Stimulated activated effector memory CD8-positive, alpha-beta T cell treated with anti-CD3 and anti-CD28 coated beads, Interleukin-12 subunit alpha, Interleukin-12 subunit beta, amount 100 ng/mL, for 72 hours (primary cell): ENCODE measurements around the gene CLIC5.

ENCODE experiments used
- ATAC-seq: fragments of 150-1000 bp; cut with Tn5 transposase; 2 replicates; pipeline ENCODE4 v1.10.0; 2021
- DNase-seq, 2 donors: peaks; one replicate each; pipeline ENCODE4 v3.0.0; 2021 to 2022; ENCODE audit warnings: low spot score in 2 of 2
- H3K27ac Mint-ChIP-seq: one replicate; pipeline ENCODE4 v1.8.0; 2022; ENCODE audit warnings: mild to moderate bottlenecking, mixed read lengths
- H3K36me3 Mint-ChIP-seq: one replicate; pipeline ENCODE4 v1.8.0; 2022; ENCODE audit warnings: mild to moderate bottlenecking, mixed read lengths
- H3K4me1 Mint-ChIP-seq: one replicate; pipeline ENCODE4 v1.8.0; 2022; ENCODE audit warnings: mixed read lengths
- H3K4me3 Mint-ChIP-seq: one replicate; pipeline ENCODE4 v1.8.0; 2022; ENCODE audit warnings: mild to moderate bottlenecking, mixed read lengths
- H3K9me3 Mint-ChIP-seq: one replicate; pipeline ENCODE4 v1.8.0; 2022; ENCODE audit warnings: mixed read lengths

Gene CLIC5

GRCh38 chr6:46022106-46022948 lies 6.7 kb upstream of the CLIC5 start:
- Mint-ChIP-seq H3K4me1 (peaks cover 13% of the 10 kb centered on the region), H3K4me3 (no peak overlapping the region), H3K27ac (peak overlapping the region; percentile 79), H3K9me3 (no peaks in the 10 kb centered on the region), H3K36me3 (no peaks in the 10 kb centered on the region)
- peak; percentile 98 for ATAC-seq
- peak in 1 of 2 donors; percentile 67 for DNase-seq

DNA sequence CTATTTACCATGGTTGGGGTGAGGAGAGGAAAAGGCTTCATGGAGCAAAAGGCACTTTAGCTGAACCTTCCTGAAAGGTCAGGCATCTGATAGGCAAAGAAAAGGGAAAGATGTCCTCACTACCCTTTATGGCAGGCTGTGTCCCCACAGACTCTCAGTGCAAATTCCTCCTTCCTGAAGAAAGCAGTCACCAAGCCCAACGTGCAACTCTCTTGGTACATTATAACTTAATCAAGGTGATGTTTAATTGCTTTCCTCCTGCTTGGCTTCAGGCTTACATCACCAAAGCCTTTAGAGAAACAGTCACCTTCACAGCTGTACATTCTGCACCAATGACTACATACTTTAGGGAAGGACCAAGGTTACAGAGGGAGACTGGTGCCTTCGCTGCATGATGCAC lies 2.1 kb upstream of the CLIC5 start:
- H3K4me3 Mint-ChIP-seq, result no peak overlapping the region
- DNase-seq, result no peak
- ATAC-seq, result no peak
- H3K4me1 Mint-ChIP-seq, result peaks cover 45% of the 10 kb centered on the region
- no peaks in the 10 kb centered on the region for H3K36me3 Mint-ChIP-seq
- H3K9me3 Mint-ChIP-seq, result no peaks in the 10 kb centered on the region
- no peak overlapping the region for H3K27ac Mint-ChIP-seq

DNA sequence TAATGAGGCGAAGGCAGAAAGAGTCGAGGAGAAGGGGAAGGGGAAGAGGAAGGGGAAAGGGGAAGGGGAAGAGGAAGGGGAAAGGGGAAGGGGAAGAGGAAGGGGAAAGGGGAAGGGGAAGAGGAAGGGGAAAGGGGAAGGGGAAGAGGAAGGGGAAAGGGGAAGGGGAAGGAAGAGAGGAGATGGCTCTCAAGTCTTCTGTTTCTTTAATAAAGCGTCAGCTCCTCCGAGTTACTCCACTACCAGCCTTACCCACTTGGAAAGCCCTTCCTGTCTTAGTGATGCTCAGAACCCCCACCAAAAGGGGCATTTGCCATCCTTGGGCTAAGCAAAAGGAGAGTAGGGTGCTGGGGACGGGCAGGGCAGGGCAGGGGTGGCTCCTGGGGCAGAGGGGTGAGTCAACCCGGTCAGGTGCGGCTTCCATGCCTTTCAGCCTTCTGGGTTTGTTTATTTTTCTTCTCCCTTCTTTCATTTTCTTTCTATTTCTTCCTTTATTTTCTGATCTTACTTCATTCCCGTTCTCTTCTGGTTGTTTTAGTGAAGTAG lies 476 bp upstream of the CLIC5 start:
- Mint-ChIP-seq H3K27ac (peak overlapping the region; percentile 7), H3K4me3 (peak overlapping the region; percentile 78), H3K9me3 (no peaks in the 10 kb centered on the region), H3K36me3 (no peaks in the 10 kb centered on the region), H3K4me1 (peaks cover 47% of the 10 kb centered on the region)
- ATAC-seq, result no peak
- DNase-seq, result no peak

DNA sequence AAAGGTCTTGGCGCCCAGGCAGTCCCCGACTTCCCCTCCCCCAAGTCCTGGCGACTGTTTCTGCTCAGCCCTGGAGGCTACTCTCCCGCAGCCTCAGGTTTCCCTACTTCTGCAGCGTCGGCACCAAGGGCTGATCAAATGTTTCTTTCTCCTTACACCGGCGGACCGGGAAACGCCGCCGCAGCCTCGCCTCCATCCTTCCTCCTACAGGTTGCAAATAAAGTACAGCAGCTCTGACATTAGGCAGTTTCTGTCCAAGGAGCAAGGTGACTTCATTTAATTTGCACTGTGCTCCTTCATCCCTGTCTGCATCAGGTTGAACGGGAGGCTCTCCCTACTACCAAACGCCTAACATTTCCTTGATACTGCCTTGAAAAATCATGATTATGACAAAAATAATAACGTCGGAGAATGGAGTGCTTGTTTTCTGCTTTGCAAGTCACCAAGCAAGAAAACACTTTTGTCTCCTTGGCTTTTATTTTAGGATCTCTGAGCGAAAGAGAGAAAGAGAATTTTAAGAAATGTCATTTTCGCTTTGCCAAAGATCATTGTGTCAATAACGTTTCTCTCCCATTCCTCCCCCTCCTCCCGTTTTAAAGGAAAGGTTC lies 1.0 kb downstream of the CLIC5 start:
- H3K27ac Mint-ChIP-seq, result peak overlapping the region; percentile 75
- no peaks in the 10 kb centered on the region for H3K36me3 Mint-ChIP-seq
- peaks cover 59% of the 10 kb centered on the region for H3K4me1 Mint-ChIP-seq
- peak overlapping the region; percentile 78 for H3K4me3 Mint-ChIP-seq
- no peaks in the 10 kb centered on the region for H3K9me3 Mint-ChIP-seq
- no peak for ATAC-seq
- no peak for DNase-seq

- H3K4me1 Mint-ChIP-seq, result peaks cover 59% of the 10 kb centered on the region
- no peaks in the 10 kb centered on the region for H3K9me3 Mint-ChIP-seq
- peak overlapping the region; percentile 78 for H3K4me3 Mint-ChIP-seq
- ATAC-seq, result peak; percentile 27
- peak overlapping the region; percentile 75 for H3K27ac Mint-ChIP-seq
- no peaks in the 10 kb centered on the region for H3K36me3 Mint-ChIP-seq
- no peak for DNase-seq
Observed at GRCh38 chr6:46014046-46014445, 1.6 kb downstream of the CLIC5 start.

- Mint-ChIP-seq H3K9me3 (no peaks in the 10 kb centered on the region), H3K4me3 (peak overlapping the region; percentile 78), H3K4me1 (peaks cover 59% of the 10 kb centered on the region), H3K27ac (peak overlapping the region; percentile 75), H3K36me3 (no peaks in the 10 kb centered on the region)
- DNase-seq (no peak), ATAC-seq (no peak)
Observed at GRCh38 chr6:46013639-46014038, 2.0 kb downstream of the CLIC5 start.

DNA sequence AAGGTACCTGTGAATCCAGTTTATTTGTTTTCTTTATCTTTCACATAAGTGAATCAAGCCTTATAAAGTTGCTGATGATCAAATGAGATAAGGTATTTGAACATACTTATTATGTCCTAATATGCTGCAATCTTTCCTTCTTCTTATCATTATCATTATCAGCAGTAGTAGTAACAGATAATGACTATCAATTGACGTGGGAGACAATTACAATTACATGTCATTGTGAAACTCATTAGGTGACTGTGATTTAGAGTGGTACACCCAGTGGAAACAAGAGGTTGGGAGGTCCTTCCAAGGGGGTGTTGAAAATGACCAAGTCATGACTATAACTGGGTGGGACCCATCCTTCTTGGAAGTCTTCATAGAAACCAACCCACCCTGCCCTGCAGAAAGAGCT lies 2.8 kb downstream of the CLIC5 start:
- no peaks in the 10 kb centered on the region for H3K9me3 Mint-ChIP-seq
- H3K27ac Mint-ChIP-seq, result no peak overlapping the region
- H3K4me1 Mint-ChIP-seq, result peaks cover 64% of the 10 kb centered on the region
- ATAC-seq (no peak), DNase-seq (no peak)
- peak overlapping the region; percentile 78 for H3K4me3 Mint-ChIP-seq
- H3K36me3 Mint-ChIP-seq, result no peaks in the 10 kb centered on the region

GRCh38 chr6:46011188-46012085 lies 4.2 kb downstream of the CLIC5 start:
- no peaks in the 10 kb centered on the region for H3K9me3 Mint-ChIP-seq
- peak; percentile 31 to 73 for DNase-seq
- H3K36me3 Mint-ChIP-seq, result no peaks in the 10 kb centered on the region
- peaks cover 60% of the 10 kb centered on the region for H3K4me1 Mint-ChIP-seq
- H3K4me3 Mint-ChIP-seq, result peak overlapping the region; percentile 56
- ATAC-seq, result peak; percentile 91
- peak overlapping the region; percentile 74 for H3K27ac Mint-ChIP-seq

GRCh38 chr6:46010771-46011170 lies 4.9 kb downstream of the CLIC5 start:
- peak overlapping the region; percentile 56 for H3K4me3 Mint-ChIP-seq
- no peaks in the 10 kb centered on the region for H3K36me3 Mint-ChIP-seq
- H3K9me3 Mint-ChIP-seq, result no peaks in the 10 kb centered on the region
- H3K27ac Mint-ChIP-seq, result peak overlapping the region; percentile 74
- peaks cover 56% of the 10 kb centered on the region for H3K4me1 Mint-ChIP-seq
- DNase-seq (no peak), ATAC-seq (peak; percentile 39)

DNA sequence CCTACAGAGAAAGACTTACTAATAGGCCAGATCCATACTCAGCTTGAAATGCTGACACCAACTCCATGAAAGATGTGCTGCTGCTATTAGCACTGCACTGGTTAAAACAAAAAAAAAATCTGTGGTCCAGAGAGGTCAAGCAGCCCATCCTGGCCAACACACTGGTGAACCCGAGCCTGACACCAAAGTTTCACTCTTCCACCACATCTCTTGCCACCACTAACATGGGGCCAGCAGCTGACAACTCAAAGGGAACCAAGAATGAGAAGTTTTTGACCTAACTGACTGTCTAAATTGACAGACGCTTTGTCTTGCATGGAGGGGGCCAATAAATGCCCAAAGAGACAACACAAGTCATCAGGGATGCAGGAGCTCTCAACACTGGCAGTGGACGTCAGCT lies 5.4 kb downstream of the CLIC5 start:
- no peak for ATAC-seq
- no peak for DNase-seq
- Mint-ChIP-seq H3K9me3 (no peaks in the 10 kb centered on the region), H3K4me3 (peak overlapping the region; percentile 56), H3K36me3 (no peaks in the 10 kb centered on the region), H3K4me1 (peaks cover 56% of the 10 kb centered on the region), H3K27ac (no peak overlapping the region)

DNA sequence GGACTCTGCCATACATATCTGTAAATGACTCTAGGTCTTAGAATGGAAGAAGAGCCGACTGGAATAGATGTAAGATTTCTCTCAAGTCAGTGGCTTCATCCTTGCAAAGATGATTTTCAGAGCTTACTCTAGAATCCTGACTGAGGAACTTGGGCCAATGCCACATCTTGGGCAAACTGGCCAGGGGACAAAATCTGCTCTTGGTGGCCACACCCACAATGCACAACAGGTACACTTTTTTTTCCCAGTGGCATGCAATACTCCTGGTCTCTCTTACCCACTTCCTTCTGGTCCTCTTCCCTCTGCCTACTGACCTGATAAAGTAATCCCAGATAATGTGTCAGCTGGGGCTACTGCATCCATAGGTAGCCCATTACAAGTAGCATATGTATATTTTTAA lies 13.4 kb downstream of the CLIC5 start:
- Mint-ChIP-seq H3K4me1 (no peaks in the 10 kb centered on the region), H3K36me3 (no peaks in the 10 kb centered on the region), H3K27ac (no peak overlapping the region), H3K9me3 (no peaks in the 10 kb centered on the region), H3K4me3 (no peak overlapping the region)
- DNase-seq, result no peak
- ATAC-seq, result no peak

DNA sequence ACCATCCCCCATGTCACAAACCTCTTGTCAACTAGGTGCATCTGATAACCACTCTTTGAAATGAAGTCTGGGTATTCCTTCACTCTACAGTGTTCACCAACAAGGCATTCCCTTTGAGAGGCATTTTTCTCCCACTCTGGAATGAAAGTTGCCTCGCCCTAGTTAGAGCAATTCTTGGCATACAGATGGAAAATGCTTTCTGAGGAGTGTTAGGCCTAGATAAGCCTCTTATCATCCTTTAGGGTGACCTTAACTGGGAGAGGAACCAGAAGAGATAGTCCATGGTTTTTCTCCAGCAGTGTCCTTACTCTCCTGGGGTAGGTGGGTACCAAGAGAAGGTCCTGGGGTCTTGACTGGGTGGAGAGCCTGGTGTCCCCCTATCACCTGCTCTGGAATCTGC lies 14.8 kb downstream of the CLIC5 start:
- no peak overlapping the region for H3K4me3 Mint-ChIP-seq
- no peak for DNase-seq
- no peaks in the 10 kb centered on the region for H3K36me3 Mint-ChIP-seq
- no peaks in the 10 kb centered on the region for H3K4me1 Mint-ChIP-seq
- ATAC-seq, result no peak
- H3K27ac Mint-ChIP-seq, result peak overlapping the region; percentile 27
- no peaks in the 10 kb centered on the region for H3K9me3 Mint-ChIP-seq

DNA sequence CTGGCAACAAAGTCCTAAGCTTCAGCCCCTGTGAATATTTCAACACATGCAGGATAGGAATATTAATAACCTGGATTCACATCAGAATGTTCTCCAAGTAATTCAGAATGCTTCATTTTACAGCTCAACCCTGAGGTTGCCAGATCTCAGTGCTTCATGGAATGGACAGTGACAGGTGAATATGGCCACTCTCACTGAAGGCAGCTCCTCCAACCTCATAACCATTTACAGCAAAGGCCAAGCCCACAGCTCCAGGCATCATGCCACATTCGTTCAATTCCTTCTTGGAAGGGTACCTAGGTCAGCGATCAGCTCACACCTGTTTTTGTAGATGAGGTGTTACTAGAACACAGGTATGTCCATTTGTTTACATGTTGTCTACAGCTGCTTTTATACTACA lies 17.1 kb downstream of the CLIC5 start:
- H3K27ac Mint-ChIP-seq, result no peak overlapping the region
- no peak for DNase-seq
- no peak overlapping the region for H3K4me3 Mint-ChIP-seq
- no peak for ATAC-seq
- H3K9me3 Mint-ChIP-seq, result no peaks in the 10 kb centered on the region
- H3K4me1 Mint-ChIP-seq, result no peaks in the 10 kb centered on the region
- H3K36me3 Mint-ChIP-seq, result no peaks in the 10 kb centered on the region

- Mint-ChIP-seq H3K36me3 (no peaks in the 10 kb centered on the region), H3K27ac (no peak overlapping the region), H3K4me1 (no peaks in the 10 kb centered on the region), H3K9me3 (no peaks in the 10 kb centered on the region), H3K4me3 (no peak overlapping the region)
- DNase-seq (no peak), ATAC-seq (no peak)
Observed at GRCh38 chr6:45997875-45998506, 17.7 kb downstream of the CLIC5 start.

- DNase-seq (no peak), ATAC-seq (no peak)
- no peaks in the 10 kb centered on the region for H3K9me3 Mint-ChIP-seq
- peaks cover 19% of the 10 kb centered on the region for H3K4me1 Mint-ChIP-seq
- H3K27ac Mint-ChIP-seq, result no peak overlapping the region
- H3K4me3 Mint-ChIP-seq, result no peak overlapping the region
- H3K36me3 Mint-ChIP-seq, result no peaks in the 10 kb centered on the region
Observed at GRCh38 chr6:45991189-45991588, 24.5 kb downstream of the CLIC5 start.
